HG03521 (cell line): ENCODE measurements around the gene CCDC198.

Source experiments
- ATAC-seq: cut with Tn5 transposase; IDR thresholded peaks from one replicate; pipeline ENCODE4 v1.9.1; 2021; ENCODE audit warnings: mild to moderate bottlenecking, moderate library complexity; ENCODE audit not compliant: unreplicated experiment

Gene CCDC198, protein sequence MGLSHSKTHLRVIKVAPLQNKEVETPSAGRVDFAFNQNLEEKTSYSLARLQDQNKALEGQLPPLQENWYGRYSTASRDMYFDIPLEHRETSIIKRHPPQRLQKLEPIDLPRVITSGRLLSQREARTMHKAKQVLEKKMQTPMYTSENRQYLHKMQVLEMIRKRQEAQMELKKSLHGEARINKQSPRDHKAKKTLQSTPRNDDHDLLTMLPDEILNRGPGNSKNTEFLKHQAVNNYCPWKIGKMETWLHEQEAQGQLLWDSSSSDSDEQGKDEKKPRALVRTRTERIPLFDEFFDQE

DNA sequence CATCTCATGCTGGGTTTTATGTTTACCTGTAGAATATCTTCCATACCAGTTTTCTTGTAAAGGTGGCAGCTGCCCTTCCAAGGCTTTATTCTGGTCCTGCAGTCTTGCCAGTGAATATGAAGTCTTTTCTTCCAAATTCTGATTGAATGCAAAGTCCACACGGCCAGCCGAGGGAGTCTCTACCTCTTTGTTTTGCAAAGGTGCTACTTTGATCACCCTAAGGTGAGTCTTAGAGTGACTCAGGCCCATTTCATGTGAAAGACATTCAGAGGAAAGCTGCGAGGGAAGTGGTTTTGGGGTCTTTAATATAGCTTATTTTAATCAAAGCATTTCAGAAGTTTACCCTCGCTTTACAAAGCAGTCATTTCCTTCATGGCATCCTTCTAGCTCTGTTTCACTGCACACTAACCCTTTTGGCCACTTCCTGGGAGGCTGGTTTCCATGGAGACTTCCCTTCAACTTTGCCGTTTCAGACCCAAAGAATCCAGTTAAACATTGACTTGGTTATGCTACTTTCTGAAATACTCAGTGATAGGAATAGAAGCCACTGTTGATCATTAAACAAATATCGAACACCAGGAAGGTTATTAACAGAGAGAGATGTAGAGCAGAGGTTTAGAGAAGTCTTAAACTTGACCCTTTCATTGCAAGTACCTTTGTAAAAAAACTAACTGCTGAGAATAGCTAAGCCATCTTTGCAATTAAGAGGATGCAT, at the start of gene CCDC198:
TSS of gene CCDC198 (minus strand) at position 391 of the 715 bp plus-strand sequence. CDS start at position 249, 142 bp downstream.
- peak; percentile 57 for ATAC-seq

DNA sequence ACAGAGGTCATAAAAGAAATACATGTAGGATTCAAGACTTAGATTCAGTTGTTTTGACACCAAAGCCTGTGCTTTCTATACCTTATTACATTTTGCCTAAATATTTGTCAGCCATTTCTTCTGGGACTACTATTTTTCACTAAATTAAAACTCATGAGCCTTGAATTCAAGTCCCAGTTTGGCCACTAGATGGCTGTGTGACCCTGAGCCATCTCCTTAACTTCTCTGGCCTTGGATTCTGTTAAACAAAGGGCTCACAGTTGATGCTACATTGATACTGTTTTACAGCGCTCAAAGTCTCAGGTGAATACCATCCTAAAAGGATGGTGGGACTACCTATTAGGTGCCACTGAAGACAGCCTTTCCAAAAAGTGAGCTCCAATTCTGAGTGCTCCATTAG, 39.6 kb upstream of the CCDC198 start:
- ATAC-seq = no peak

DNA sequence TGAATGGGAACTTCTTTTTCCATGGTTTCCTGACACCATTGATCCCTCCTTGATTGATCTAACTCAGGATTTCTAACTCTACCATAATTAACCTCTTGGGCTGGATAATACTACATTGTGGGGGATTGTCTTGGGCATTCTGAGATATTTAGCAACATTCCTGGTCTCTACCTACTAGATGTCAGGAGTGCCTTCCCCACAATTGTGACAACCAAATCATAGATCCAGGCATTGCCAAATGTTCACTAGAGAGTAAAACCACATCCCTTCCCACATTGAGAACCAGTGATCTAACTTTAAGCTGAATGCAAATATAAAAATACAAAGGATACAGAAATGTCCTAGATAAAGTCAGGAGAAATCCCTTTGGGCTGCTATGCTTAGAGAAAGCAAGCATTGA, 36.9 kb upstream of the CCDC198 start:
- no peak for ATAC-seq

DNA sequence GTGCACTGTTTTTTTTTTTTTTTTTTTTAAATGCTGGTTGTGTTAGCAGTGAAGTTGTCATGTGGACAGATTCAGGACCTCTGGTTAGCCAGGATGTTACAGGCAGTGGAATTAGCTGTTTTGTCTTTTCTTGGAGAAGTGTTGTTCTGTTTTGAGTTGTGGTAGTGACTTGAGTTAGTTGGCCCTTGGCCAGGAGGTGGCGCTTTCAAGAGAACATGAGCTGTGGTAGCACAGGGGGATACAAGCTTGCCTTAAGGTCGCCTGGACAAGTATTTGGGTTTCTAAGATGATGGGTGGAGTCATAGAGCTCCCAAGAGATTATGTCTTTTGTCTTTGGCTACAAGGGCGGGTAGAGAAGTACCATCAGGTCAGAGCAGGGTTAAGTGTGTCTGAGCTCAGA, 33.3 kb upstream of the CCDC198 start:
- ATAC-seq = no peak

DNA sequence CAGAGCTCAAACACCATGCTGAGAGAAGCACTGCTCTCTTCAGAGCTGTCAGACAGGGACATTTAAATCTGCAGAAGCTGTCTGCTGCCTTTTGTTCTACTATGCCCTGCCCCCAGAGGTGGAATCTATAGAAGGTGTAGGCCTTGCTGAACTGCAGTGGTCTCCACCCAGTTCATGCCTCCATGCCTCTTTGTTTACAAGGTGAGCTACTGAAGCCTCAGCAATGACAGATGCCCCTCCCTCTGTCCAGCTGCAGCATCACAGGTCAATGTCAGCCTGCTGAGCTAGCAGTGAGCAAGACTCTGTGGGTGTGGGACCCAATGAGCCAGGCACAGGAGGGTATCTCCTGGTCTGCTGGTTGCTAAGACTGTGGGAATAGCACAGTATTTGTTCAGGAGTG, 25.4 kb upstream of the CCDC198 start:
- no peak for ATAC-seq

DNA sequence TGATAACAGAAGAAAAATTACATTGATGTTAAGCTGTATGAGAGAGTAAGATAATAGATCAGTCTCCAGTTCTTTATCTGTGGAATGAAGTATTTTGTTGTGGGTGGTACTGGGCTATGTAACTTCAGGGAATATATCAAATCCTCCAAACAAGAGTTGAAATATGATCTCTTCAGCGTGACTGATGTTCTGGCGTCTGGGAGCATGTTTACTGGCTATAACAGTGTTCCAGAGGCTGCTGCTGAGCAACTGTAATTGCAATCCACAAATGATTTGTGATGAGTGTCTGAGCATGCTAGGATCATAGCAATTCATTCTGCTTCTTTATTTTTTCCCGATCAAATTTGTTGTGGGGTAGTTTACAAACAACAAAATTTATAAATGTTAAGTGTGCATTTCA, 18.6 kb upstream of the CCDC198 start:
- no peak for ATAC-seq

DNA sequence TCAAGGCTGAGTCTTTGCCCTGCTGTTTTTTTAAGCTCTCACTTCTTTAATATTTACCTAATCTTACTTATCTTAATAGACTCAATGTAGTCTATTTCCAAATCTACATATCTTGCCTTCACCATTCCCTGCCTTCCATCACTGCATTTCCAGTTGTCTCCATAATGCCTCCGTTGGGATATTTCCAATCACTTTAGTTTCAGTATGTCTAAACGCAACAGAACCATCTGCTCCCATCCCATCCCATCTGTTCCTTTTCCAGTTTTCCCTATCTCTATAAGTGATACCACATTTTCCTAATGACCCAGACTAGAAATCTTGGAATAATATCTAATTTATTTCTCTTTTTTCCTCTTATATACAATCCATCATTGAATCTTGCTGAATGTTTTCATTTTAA, 15.1 kb upstream of the CCDC198 start:
- ATAC-seq = no peak

DNA sequence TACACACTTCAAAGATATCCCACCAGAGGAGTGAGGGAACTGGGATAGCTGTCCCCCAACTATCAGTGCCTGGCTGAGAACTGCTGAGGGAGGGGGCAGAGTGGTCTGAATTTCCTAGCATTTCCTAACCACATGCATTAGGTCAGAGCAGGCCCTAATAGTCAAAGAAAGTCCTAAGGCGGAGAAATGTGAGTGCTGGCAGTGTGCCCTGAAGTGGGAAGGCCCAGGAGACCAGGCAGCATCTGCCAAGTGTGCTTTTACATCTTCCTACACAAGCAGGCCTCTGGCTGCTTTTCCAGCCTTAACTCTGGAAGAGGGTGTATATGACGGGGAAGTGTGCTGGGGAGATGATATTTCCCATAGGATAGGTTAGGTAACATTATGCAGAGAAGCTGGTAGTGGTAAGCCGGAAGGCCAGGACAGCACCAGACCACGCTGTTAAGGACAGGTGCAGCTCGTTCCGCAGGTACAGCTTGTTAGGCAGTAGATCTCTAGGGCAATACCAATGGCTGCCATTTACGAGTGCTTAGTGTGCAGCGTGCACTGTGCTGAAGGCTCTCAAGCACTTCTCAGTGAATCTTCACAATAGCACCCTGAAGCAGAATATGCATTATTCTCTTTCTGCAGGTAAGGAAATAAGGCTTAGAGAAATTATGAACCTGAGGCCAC, 9.1 kb upstream of the CCDC198 start:
- no peak for ATAC-seq

DNA sequence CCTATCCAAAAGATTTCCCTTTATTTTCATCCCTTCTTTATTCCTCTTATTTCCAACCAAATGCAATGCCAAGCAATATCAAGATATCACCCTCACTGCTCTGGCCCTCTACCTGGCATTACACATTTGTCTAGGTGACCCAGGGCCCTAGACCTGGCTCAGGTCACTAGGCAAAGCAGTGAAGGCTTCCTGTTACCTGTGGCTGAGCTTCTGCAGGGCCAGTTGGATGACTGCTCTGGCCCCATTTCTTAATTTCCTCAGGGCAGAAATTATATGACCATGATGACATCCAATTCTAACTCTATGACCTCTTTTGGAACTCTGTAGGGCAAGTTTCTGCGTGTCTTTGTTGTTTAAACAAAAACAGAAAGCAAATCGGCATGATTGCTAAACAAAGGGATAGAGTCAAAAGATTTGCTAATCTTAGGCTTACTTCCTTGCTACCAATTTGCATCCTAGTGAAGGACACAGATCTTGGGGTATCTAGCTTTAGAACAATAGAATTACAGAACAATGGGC, 7.4 kb upstream of the CCDC198 start:
- ATAC-seq = no peak

DNA sequence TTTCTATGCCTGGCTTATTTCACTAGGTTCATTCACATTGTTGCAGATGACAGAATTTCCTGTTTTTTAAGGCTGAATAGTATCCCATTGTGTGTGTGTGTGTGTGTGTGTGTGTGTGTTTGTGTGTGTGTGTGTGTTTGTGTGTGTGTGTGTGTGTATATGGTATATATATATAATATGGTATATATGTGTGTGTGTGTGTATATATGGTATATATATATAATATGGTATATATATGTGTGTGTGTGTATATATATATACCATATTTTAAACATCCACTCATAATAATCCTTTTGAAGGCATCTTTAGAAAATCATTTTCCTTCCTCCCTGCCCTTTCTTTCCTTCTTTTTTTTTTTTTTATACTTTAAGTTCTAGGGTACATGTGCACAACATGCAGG, 5.0 kb upstream of the CCDC198 start:
- no peak for ATAC-seq

DNA sequence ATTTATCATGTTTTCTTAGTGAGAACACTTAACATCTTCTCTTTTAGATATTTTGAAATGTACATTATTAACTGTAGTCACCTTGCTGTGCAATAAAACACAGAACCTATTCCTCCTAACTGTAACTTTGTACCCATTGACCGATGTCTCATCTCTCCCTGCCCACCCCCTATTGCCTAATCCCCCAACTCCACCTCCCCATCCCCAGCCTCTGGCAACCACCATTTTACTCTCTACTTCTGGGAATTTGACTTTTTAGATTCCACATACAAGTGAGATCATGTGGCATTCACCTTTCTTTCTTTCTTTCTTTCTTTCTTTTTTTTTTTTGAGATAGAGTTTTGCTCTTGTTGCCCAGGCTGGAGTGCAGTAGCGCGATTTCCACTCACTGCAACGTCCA, 4.4 kb upstream of the CCDC198 start:
- ATAC-seq = no peak

DNA sequence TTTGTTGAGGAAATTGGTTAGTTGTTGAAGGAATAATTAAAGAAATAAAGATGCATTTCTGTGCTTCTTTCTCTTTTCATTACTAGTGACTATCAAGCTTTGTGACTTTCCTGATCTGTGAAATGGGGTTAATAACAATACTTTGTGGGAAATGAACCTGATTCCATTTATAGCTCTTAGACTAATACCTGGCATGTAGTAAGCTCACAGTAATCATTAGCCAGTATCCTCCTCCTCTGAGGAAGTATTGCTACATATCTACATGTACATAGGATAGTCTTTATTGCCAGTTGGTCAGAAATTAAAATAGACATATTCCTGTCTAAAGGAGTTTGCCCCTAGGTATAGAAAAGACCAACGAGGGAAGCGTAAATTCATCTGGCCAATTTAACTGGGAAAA, 1.8 kb upstream of the CCDC198 start:
- ATAC-seq = no peak

DNA sequence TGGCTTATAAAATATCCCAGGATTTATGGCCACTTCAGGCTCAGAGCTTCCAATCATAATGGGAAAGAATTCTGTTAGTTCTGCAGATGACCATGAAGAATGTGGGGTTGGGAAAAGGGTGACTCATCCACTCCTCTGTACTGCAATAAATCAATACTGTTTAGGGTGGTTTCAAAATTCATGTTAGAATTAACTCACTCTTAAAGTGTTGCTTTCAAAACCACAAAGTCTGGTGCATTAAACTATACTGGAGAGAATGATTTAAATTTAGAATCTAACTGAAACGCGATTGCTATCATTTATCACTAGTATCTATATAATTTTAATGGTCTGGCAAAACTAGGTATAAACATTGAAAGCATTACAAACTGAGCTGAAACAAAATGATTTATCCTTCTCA, 798 bp downstream of the CCDC198 start:
- ATAC-seq = no peak

DNA sequence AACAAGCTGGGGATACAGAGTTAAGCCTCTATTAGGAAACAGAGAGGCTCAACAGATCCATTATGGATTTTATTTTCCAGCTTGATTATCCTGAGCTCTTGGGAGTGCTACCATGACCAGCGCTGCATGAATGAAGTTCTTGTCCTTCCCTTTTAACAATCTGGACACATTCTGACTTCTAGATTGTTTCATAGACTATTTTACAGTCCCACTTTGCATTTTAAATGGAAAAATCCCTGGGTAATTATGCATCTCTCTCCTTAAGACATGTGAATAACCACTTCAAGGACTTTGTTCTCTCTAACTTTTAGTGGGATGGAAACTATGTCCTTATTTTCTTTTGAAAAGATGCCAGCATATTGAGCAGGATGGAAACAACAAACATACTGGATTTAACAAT, 2.0 kb downstream of the CCDC198 start:
- no peak for ATAC-seq

DNA sequence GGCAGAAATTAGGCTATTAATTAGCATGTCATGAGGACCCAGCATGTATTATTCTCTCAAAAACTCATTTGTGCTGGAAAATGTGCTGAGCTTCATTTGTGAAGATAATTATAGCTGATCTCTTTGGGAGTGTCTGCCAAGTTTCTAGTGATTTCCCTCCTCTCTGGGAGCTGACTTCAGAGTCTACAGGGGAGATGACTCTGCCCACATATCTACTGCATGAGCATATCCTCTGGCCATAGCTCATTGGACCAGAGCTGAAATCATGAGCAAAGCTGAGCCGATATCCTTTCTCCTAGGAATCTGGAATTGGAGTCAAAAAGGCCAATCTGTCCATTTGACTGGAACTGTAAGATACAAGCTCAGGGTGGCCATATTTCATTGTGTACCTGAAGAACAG, 5.9 kb downstream of the CCDC198 start:
- ATAC-seq = no peak

DNA sequence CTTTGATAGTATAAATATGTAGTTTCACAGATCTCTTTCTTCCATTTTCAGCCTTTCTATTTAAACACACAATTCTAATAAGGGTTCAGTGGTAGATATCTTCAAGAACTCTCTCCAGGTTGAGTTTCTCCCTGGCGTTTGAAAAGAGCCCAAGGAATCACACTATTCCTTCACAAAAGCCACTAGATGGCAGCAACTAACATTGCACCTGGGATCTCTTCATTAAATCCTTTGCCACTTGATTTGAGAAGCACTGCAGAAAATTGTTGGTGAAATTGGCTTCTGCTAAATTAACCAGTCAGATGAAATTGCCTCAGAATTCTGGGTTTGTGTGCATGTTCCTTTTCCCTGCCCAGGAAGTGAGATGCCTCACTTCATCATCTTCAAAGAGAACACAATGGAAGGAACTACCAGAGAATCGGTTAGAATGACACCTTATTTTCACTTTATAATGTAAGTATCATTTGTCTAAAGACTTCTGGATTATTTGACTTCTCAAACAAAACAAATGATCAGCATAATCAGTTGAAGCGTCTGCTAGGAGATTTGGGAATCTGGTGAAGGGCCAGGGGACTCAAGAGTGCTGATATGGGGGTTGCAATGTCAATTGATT, 6.8 kb downstream of the CCDC198 start:
- ATAC-seq = no peak

DNA sequence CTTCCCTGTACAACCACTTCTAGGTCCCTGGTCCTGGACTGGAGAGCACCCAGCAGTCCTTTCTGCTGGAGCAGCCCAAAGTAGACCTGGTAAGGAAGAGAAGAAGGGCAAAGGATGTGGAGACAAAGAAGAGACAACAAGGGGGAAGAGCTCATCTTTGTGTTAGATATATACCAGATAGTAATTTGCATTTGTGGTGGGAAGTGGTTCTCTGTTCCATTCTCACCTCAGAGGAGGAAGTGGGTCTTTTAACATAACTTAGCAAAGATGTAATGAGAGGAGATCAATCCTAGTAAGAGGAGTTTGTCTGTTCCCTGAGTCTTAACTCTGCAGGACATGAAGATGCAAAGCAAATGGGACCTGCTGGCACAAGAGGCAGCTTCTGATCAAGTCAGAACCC, 8.0 kb downstream of the CCDC198 start:
- peak; percentile 94 for ATAC-seq

DNA sequence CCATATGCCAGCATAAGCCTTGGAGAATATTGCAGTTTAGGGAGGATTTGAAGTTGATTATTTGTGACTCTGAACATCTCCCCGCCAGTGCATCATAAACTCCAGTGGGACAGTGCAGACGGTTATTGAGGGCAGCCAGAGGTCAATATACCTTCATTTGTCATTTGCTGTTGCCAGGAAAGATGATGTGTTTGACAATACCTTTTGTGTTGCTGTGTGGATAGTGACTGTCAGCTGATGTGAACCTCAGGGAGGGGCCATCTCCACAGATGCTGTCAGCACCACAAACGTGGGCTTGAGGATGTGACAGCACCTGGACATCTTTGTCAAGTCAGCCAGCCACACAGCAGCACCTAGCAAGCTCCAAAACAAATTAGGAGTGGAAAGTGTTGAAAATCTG, 11.5 kb downstream of the CCDC198 start:
- ATAC-seq = no peak

DNA sequence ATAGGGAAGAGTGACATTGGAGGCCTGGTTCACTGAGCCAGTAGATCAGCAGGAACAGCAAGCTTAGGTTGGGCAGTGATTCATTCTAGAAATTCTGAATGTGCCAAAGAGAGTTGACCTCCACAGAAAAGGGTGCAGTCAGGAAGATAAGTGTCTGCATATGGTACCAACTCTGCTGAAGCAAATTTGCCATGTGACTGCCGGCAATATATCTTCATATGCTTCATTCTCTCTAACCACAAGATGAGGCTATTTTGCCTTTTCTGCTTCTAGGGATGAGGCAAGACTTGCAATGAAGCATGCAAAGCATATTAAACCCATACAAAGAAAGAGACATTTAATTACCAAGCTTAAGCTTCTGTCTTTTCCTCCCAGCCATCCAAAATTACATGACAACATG, 13.6 kb downstream of the CCDC198 start:
- ATAC-seq = no peak

DNA sequence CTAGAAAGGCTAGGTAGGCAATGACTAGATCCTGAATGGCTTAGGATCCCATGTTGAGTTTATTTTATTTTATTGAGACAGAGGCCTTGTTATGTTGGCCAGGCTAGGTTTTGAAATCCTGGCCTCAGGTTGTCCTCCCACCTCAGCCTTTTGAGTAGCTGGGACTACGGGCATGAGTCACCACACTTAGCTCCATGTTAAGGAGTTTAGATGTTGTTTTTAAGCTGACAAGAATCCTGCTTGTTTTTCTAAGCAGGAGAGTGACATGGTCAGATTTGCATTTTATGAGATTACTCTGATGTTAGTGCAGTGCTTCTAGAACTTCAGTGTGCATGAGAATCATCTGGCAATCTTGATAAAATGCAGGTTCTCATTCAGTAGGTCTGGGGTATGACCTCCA, 14.5 kb downstream of the CCDC198 start:
- ATAC-seq = no peak

DNA sequence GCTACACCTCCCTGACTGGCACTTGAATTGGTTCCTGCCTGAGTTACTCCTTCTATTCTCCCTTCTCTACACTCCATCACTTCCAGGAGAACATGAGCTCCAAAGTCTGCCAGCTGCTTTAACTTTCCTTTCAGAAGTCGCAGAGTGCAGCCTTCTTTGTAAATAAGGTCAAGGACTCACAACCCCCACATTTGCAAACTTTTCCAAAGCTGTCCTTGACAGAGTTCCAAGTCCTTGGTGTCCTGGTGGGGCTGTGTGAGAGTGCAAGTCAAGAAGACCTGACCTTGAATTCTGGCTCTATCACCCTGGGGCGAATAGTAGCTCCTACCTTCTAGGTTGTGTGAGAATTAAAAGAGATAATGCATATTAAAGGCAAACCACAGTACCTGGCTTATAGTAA, 15.6 kb downstream of the CCDC198 start:
- ATAC-seq = no peak

DNA sequence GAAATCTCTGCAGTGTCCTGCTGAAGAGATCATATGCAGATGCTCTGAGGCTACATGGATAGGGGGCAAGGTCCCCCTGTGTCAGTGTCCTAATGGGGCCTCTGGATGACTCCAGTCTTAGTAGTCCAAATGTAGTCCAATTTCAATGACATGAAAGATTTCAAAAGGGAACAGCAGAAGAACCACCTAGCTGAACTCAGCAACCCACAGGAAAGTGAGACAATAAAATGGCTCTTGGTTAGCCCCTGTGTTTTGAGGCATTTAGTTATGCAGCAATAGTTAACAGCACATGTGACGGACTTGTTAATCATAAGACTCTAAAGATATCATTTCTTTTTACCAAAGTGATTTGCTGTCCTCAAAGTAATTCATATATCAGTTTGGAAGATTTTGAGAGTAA, 22.7 kb downstream of the CCDC198 start:
- no peak for ATAC-seq
